Measurements from ENCODE around the gene TYMS. TPM values are rescaled to one million over a fixed set of nuclear protein-coding genes. Genes with fewer than 3 reads are reported as not detected.

The TYMS gene
- total and polyA plus RNA-seq, 8 donors = 25.9 to 226 (median 142) TPM

DNA sequence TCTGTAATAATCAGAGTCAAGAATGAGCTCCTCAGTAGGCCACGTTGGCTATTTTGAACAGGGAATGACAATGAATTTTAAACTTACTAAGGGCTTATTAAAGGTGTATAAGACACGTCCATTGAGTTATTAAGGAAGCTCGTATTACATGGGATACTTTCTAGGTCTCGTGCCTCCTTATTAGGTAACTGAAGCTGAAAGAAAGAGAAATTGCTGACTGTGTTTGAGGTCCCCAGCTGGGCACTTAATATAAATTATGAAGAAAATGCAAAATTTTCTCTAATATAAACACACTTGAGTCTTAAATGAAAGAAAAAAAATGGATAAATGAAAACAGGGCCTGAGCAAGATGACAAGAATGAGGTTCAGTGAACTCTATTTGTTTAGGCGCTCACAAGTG is 38.8 kb upstream of the TYMS start:
- intact Hi-C loops (cut with DNase I) = loop anchor here in 1 of 2 donors (5.0 kb wide), 1 partner anchor 331 kb away; no protein-coding TSS in a partner anchor
- no peak for ATAC-seq

DNA sequence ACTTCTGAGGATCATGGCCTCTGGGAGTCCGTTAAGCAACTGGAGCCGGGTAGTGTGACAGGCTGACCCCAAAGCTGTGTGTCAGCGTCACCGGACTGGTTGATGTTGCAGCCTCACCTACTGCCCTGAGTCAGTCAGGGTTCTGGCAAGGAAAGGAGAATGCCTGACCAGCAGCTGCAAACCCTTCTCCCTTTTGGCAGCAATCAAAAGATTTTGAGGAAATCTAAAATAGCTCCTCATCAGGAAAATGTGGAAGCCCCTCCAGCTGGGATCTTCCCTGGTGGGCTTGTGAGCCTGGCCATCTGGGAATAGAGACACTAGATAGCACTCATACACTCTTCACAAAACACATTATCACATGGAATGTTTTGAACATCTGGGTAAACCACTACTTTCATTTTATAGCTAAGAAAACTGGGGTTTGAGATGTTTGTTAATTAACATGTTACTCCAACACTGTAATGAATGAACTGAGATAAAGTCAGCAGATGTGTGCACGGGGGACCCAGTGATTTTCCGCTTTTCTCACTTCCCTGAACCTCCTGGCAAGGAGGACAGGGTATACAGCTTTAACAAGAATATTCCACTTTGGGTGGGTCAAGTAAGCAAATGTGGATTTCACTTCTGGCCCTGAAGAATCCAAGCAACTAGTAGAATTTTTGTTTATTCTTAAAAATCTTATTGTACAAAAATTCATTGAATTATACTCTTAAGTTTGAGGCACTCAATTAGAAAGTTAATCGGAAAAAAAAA is 36.0 kb upstream of the TYMS start:
- H3K4me1 ChIP-seq = no peaks in the 10 kb centered on the region
- H3K4me3 ChIP-seq = no peak overlapping the region
- no peak overlapping the region for H3K27ac ChIP-seq
- ATAC-seq (peak; percentile 20), DNase-seq (peak in 2 of 4 donors; percentile 75 to 80)
- intact Hi-C loops (cut with DNase I) = loop anchor here in 1 of 2 donors (5.0 kb wide), 1 partner anchor 216 kb away; no protein-coding TSS in a partner anchor
- TF ChIP-seq, protein P1, sequence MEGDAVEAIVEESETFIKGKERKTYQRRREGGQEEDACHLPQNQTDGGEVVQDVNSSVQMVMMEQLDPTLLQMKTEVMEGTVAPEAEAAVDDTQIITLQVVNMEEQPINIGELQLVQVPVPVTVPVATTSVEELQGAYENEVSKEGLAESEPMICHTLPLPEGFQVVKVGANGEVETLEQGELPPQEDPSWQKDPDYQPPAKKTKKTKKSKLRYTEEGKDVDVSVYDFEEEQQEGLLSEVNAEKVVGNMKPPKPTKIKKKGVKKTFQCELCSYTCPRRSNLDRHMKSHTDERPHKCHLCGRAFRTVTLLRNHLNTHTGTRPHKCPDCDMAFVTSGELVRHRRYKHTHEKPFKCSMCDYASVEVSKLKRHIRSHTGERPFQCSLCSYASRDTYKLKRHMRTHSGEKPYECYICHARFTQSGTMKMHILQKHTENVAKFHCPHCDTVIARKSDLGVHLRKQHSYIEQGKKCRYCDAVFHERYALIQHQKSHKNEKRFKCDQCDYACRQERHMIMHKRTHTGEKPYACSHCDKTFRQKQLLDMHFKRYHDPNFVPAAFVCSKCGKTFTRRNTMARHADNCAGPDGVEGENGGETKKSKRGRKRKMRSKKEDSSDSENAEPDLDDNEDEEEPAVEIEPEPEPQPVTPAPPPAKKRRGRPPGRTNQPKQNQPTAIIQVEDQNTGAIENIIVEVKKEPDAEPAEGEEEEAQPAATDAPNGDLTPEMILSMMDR (IDR thresholded peaks at IDR 0.05) = no peak
- H3K9me3 ChIP-seq = no peaks in the 10 kb centered on the region
- no peaks in the 10 kb centered on the region for H3K27me3 ChIP-seq
- no peaks in the 10 kb centered on the region for H3K36me3 ChIP-seq

More for the DNA sequence above, 38.8 kb upstream of the TYMS start:
- Histone ChIP-seq H3K4me1 (peaks cover 3 to 17% of the 10 kb centered on the region in 2 donors), H3K27me3 (no peaks in the 10 kb centered on the region), H3K4me3 (no peak overlapping the region), H3K27ac (no peak overlapping the region), H3K9me3 (no peaks in the 10 kb centered on the region), H3K36me3 (no peaks in the 10 kb centered on the region)
- TF ChIP-seq, protein P1 (IDR thresholded peaks at IDR 0.05) = no peak
- no peak for DNase-seq

DNA sequence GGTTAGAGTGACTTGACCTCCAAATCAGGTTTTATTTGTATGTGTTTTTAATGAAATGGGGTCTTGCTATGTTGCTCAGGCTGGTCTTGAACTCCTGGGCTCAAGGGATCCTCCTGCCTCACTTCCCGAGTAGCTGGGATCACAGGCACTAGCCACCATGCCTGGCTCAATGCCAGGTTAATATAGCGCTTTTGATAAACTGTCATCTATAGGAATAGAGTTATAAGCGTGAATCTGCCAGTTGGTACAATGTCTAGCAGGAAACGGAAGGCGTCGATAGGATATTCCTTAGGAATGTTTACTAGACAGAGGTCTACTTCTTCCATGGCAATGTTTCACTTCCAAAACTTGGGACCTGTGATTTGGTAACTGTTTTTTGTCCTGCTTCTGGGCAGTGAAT is 35.2 kb upstream of the TYMS start:
- intact Hi-C loops (cut with DNase I) = loop anchor here in 1 of 2 donors (5.0 kb wide), 1 partner anchor 215 kb away; no protein-coding TSS in a partner anchor
- TF ChIP-seq, protein P1 (IDR thresholded peaks at IDR 0.05) = no peak
- ATAC-seq = no peak
- Histone ChIP-seq H3K27ac (no peak overlapping the region), H3K27me3 (no peaks in the 10 kb centered on the region), H3K36me3 (no peaks in the 10 kb centered on the region), H3K4me1 (no peaks in the 10 kb centered on the region), H3K4me3 (no peak overlapping the region), H3K9me3 (no peaks in the 10 kb centered on the region)
- no peak for DNase-seq

DNA sequence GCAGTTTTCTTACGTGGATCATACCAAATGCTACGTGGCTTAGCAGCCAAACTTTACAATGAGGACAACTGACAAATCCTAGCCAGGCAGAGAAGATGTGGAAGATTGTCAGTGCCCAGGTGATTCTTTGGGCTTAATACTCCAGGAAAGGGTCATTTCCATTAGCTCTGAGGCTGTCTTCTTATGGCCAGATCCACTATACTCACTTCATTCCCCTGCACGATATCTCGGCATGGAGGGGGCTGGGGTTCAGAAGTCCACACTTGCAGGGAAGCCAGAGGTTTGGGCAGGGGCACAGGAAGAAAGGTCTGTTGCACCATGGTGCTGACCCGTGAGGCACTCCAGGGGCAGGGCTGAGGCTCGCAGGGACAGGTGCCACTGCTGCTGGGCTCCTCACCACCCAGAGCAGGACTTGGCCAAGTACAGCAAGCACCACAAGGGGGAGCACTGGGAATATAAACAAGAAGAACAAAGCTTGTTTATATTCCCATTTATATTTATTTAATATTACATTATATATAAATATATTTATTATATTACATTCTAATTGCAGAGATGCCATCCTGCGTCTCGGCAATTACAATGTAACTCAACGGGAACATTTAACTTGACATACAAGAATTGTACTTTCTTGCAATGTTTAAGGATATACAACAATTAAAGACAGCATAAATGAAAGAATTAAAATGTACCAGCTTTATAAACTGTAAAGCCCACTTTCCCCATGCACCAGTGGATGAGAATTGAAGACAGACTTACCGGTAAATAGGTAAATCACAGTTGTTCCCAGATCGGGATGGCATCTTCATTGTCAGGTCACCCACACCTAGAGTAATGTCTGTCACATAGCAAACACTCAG is 33.5 kb upstream of the TYMS start:
- DNase-seq (peak in 2 of 4 donors; percentile 55 to 76), ATAC-seq (peak; percentile 91)
- Histone ChIP-seq H3K27me3 (no peaks in the 10 kb centered on the region), H3K27ac (no peak overlapping the region), H3K4me3 (no peak overlapping the region), H3K36me3 (no peaks in the 10 kb centered on the region), H3K4me1 (no peaks in the 10 kb centered on the region), H3K9me3 (no peaks in the 10 kb centered on the region)
- TF ChIP-seq, protein P1 (IDR thresholded peaks at IDR 0.05) = peak; percentile 73 to 81
- intact Hi-C loops (cut with DNase I) = loop anchor here in 1 of 2 donors (5.0 kb wide), 1 partner anchor 213 kb away; no protein-coding TSS in a partner anchor

DNA sequence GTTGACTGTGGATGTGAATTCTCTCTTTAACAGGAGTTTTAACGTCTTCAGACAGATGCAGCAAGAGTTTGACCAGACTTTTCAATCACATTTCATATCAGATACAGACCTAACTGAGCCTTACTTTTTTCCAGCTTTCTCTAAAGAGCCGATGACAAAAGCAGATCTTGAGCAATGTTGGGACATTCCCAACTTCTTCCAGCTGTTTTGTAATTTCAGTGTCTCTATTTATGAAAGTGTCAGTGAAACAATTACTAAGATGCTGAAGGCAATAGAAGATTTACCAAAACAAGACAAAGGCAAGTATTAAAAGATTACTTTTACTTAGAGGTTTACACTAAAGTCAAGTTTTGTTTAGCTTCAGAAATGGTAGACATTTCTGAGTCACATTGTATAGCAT is 30.2 kb upstream of the TYMS start:
- H3K9me3 ChIP-seq = no peaks in the 10 kb centered on the region
- H3K36me3 ChIP-seq = no peaks in the 10 kb centered on the region
- no peak overlapping the region for H3K4me3 ChIP-seq
- TF ChIP-seq, protein P1 (IDR thresholded peaks at IDR 0.05) = no peak
- DNase-seq (peak in 1 of 4 donors; percentile 58), ATAC-seq (no peak)
- intact Hi-C loops (cut with DNase I) = no loop called here
- no peaks in the 10 kb centered on the region for H3K4me1 ChIP-seq
- H3K27me3 ChIP-seq = no peaks in the 10 kb centered on the region
- H3K27ac ChIP-seq = no peak overlapping the region
